PC-3 (cell line): ENCODE data around the gene DAND5. TPM values are rescaled to one million over a fixed set of nuclear protein-coding genes. Genes with fewer than 3 reads are reported as not detected.
"Not testable (repeated sequence)": the region's sequence is repeated elsewhere in the genome, so short reads cannot be mapped to it uniquely, and the experiment has no call there.

Source experiments
- ATAC-seq: fragments of 200-7000 bp; cut with Tn5 transposase; 2 replicates; pipeline ENCODE4 v1.9.1; 2020; ENCODE audit warnings: mild to moderate bottlenecking, moderate library complexity
- BruUV-seq: library from RNA; stranded (reverse); fragments of 400-500 nt; replicated peaks from 2 replicates; lab custom pipeline; 2021; lab: Mats Ljungman, UMichigan
- CTCF ChIA-PET: fragments of 300-600 bp; sonication (Branson Sonifier 250); formaldehyde crosslinking; loops from one replicate; lab custom pipeline; 2022; ENCODE audit warnings: antibody characterized with exemption; lab: Charles Lee
- POLR2A ChIA-PET: fragments of 300-600 bp; sonication (Branson Sonifier 250); formaldehyde crosslinking; loops from one replicate; lab custom pipeline; 2022; ENCODE audit warnings: antibody characterized with exemption; ENCODE audit not compliant: unreplicated experiment; lab: Charles Lee
- DNase-seq: peaks from one replicate; pipeline ENCODE4 v3.0.0-alpha.2; 2015
- H2AFZ ChIP-seq: fragments of 300-600 bp; sonication (generic); 2 replicates; pipeline ENCODE4 v1.6.0; 2016; ENCODE audit warnings: antibody characterized with exemption, low read length
- H3F3A ChIP-seq: fragments of 300-600 bp; sonication (generic); one replicate; pipeline ENCODE4 v1.6.0; 2017; ENCODE audit warnings: antibody characterized with exemption, low read length, control low read depth, mild to moderate bottlenecking; ENCODE audit not compliant: unreplicated experiment
- H3K27ac ChIP-seq: fragments of 300-600 bp; sonication (generic); 2 replicates; pipeline ENCODE4 v1.5.1; 2016; ENCODE audit warnings: mild to moderate bottlenecking, low read length
- H3K27me3 ChIP-seq: fragments of 300-600 bp; sonication (generic); 2 replicates; pipeline ENCODE4 v1.6.1; 2016; ENCODE audit warnings: low read length, mixed read lengths
- H3K36me3 ChIP-seq: fragments of 300-600 bp; sonication (generic); 2 replicates; pipeline ENCODE4 v1.6.1; 2016; ENCODE audit warnings: low read depth, mixed run types, low read length, mixed read lengths
- H3K4me1 ChIP-seq: fragments of 300-600 bp; sonication (generic); 2 replicates; pipeline ENCODE4 v1.5.1; 2016; ENCODE audit warnings: low read length; ENCODE audit not compliant: insufficient read depth
- H3K4me2 ChIP-seq: fragments of 300-600 bp; sonication (generic); 2 replicates; pipeline ENCODE4 v1.6.0; 2016; ENCODE audit warnings: low read length
- H3K4me3 ChIP-seq: fragments of 300-600 bp; sonication (generic); 2 replicates; pipeline ENCODE4 v1.5.1; 2016; ENCODE audit warnings: mild to moderate bottlenecking, low read length, mixed read lengths
- H3K79me2 ChIP-seq: fragments of 300-600 bp; sonication (generic); 2 replicates; pipeline ENCODE4 v1.6.1; 2017; ENCODE audit warnings: low read length, mixed read lengths
- H3K9ac ChIP-seq: fragments of 300-600 bp; sonication (generic); 2 replicates; pipeline ENCODE4 v1.6.0; 2016; ENCODE audit warnings: mild to moderate bottlenecking, low read length
- H3K9me2 ChIP-seq: fragments of 300-600 bp; sonication (generic); replicated peaks from 2 replicates; pipeline ENCODE4 v1.6.1; 2016; ENCODE audit warnings: mixed run types, low read length, mixed read lengths
- H3K9me3 ChIP-seq: fragments of 300-600 bp; sonication (generic); 2 replicates; pipeline ENCODE4 v1.6.1; 2016; ENCODE audit warnings: low read length, mixed read lengths
- H4K20me1 ChIP-seq: fragments of 300-600 bp; sonication (generic); 2 replicates; pipeline ENCODE4 v1.6.1; 2016; ENCODE audit warnings: low read length, mixed read lengths
- CTCF ChIP-seq: fragments of 300-600 bp; sonication (generic); conservative IDR thresholded peaks from 2 replicates; pipeline ENCODE4 v1.5.1; 2017; ENCODE audit warnings: antibody characterized with exemption, low read depth, mild to moderate bottlenecking, low read length
- EZH2 ChIP-seq: fragments of 300-600 bp; sonication (generic); IDR thresholded peaks from one replicate; pipeline ENCODE4 v1.6.1; 2017; ENCODE audit warnings: antibody characterized with exemption, mild to moderate bottlenecking, low read length; ENCODE audit not compliant: unreplicated experiment
- EZH2phosphoT487 ChIP-seq: fragments of 300-600 bp; sonication (generic); IDR thresholded peaks from 2 replicates; pipeline ENCODE4 v1.6.1; 2018; ENCODE audit warnings: mild to moderate bottlenecking, antibody characterized with exemption, low read length, borderline replicate concordance
- intact Hi-C: fragments of 100-400 bp; cut with micrococcal nuclease; formaldehyde crosslinking; loops from 2 replicates; pipeline ENCODE4 v1.9.0; 2023
- total RNA-seq: library from RNA; depleted of rRNA; stranded (reverse); fragments of >200 nt; gene quantifications from 2 replicates; pipeline ENCODE4 v1.2.3, GENCODE V29; 2014

DAND5 gene
- total RNA-seq, 1 experiment from 2014 or later = 0.55 TPM

- H3K9ac ChIP-seq = no peak overlapping the region
- no peaks in the 10 kb centered on the region for H3K27me3 ChIP-seq
- peaks cover 40% of the 10 kb centered on the region for H3K79me2 ChIP-seq
- DNase-seq (no peak), ATAC-seq (no peak)
- no peaks in the 10 kb centered on the region for H3K9me3 ChIP-seq
- BruUV-seq = no TSS peak
- intact Hi-C loops = no loop called here
- H3K4me3 ChIP-seq = no peak overlapping the region
- H3K27ac ChIP-seq = no peak overlapping the region
- ChIA-PET CTCF (no interaction called here), POLR2A (no interaction called here)
- no peaks in the 10 kb centered on the region for H4K20me1 ChIP-seq
- H2AFZ ChIP-seq = no peak overlapping the region
- H3K36me3 ChIP-seq = peaks cover 46% of the 10 kb centered on the region
- TF ChIP-seq EZH2phosphoT487 (no peak), CTCF (no peak), EZH2 (no peak)
- H3F3A ChIP-seq = peaks cover 15% of the 10 kb centered on the region
- no peak overlapping the region for H3K4me2 ChIP-seq
- peaks cover 23% of the 10 kb centered on the region for H3K4me1 ChIP-seq
- H3K9me2 ChIP-seq = no peaks in the 10 kb centered on the region
Measured at GRCh38 chr19:12948612-12949362, 20.6 kb upstream of the DAND5 start.

- Histone ChIP-seq H3K36me3 (peaks cover 47% of the 10 kb centered on the region), H3K27me3 (no peaks in the 10 kb centered on the region), H3F3A (peaks cover 7% of the 10 kb centered on the region), H3K9me3 (no peaks in the 10 kb centered on the region), H3K79me2 (peaks cover 48% of the 10 kb centered on the region), H2AFZ (no peak overlapping the region), H3K27ac (no peak overlapping the region), H4K20me1 (no peaks in the 10 kb centered on the region), H3K9me2 (no peaks in the 10 kb centered on the region), H3K4me1 (peaks cover 23% of the 10 kb centered on the region), H3K4me2 (no peak overlapping the region), H3K4me3 (no peak overlapping the region), H3K9ac (no peak overlapping the region)
- DNase-seq = no peak
- intact Hi-C loops = no loop called here
- no TSS peak for BruUV-seq
- POLR2A ChIA-PET = interaction anchor here (0.5 kb wide), 1 partner anchor 78 kb away, joined by 7 read pairs; no protein-coding TSS in a partner anchor
- no peak for TF ChIP-seq EZH2
- no peak for TF ChIP-seq EZH2phosphoT487
- no peak for TF ChIP-seq CTCF
- CTCF ChIA-PET = no interaction called here
- ATAC-seq = no peak
Measured at GRCh38 chr19:12949363-12950283, 19.8 kb upstream of the DAND5 start.

GRCh38 chr19:12952050-12952449 lies 17.3 kb upstream of the DAND5 start:
- CTCF ChIA-PET = interaction anchor here (0.5 kb wide), 1 partner anchor 25 kb away, joined by 3 read pairs; no protein-coding TSS in a partner anchor

More at GRCh38 chr19:12952050-12952449, 17.3 kb upstream of the DAND5 start:
- H3K4me3 ChIP-seq, intact Hi-C loops, POLR2A ChIA-PET, H3K4me2 ChIP-seq, H3F3A ChIP-seq, H4K20me1 ChIP-seq, BruUV-seq, H3K9me2 ChIP-seq, H3K27me3 ChIP-seq, H3K9me3 ChIP-seq, H2AFZ ChIP-seq, ATAC-seq, DNase-seq: not testable (repeated sequence)
- Histone ChIP-seq H3K79me2 (peaks cover 61% of the 10 kb centered on the region), H3K36me3 (peaks cover 46% of the 10 kb centered on the region), H3K27ac (peak overlapping the region; percentile 87), H3K4me1 (peaks cover 26% of the 10 kb centered on the region), H3K9ac (0 out of 2 replicates have a peak overlapping the region, but pooled peaks have one; percentile 51)
